Testis (tissue), 2 donors: Measurements from ENCODE around the gene NRG4.

Experiments
- CTCF ChIP-seq, 3 experiments: fragments of 450-650 bp in 2 of 3; fragments of 200-600 bp in 1 of 3; sonication (generic) in 1 of 3; IDR thresholded peaks; one replicate each; pipeline ENCODE4 v1.5.1; 2016 to 2019; ENCODE audit warnings: antibody characterized with exemption in 3 of 3, mild to moderate bottlenecking in 2 of 3, moderate library complexity in 1 of 3
- POLR2A ChIP-seq: fragments of 450-650 bp; IDR thresholded peaks from one replicate; pipeline ENCODE4 v1.6.1; 2017; ENCODE audit warnings: antibody characterized with exemption, mild to moderate bottlenecking, moderate library complexity

DNA sequence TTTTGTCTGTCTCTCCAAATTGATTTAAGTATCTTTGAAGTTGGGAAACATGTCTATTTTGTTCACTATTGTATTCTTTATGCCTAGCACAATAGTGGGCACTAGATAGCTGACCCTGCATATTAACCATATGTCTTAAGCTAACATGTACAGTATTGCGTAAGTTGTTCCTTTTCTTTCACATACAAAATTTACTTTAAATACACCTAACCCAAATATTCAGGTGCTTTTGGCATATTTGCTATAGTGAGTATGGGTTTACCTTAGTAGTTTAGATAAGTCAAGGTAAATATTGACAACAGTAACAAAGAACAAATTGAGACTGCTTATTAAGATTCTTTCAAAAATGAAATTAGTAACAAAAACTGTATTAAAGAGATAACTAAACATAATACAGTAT, 50.9 kb downstream of the NRG4 start:
- no peak for TF ChIP-seq CTCF (IDR thresholded peaks at IDR 0.05)
- no peak for TF ChIP-seq POLR2A
